Measurements from ENCODE around the gene GPR137B.

GPR137B gene

GRCh38 chr1:236163463-236164153 is 21.3 kb downstream of the GPR137B start:
- TF ChIP-seq CTCF (IDR thresholded peaks at IDR 0.05; ENCODE audit: insufficient read depth, low read length, poor library complexity, severe bottlenecking) = no peak
- DNase-seq (ENCODE audit: extremely low read depth, insufficient read length) = no peak
- Histone ChIP-seq H3K4me3 (replicated peaks; ENCODE audit: low read depth, low read length) (no peak overlapping the region), H3K36me3 (ENCODE audit: control insufficient read depth, insufficient read depth, low read length) (peaks cover 2% of the 10 kb centered on the region), H3K27me3 (replicated peaks; ENCODE audit: control insufficient read depth, insufficient read depth, low read length) (no peaks in the 10 kb centered on the region)

GRCh38 chr1:236164273-236164672 is 21.9 kb downstream of the GPR137B start:
- Histone ChIP-seq H3K27me3 (replicated peaks; ENCODE audit: control insufficient read depth, insufficient read depth, low read length) (no peaks in the 10 kb centered on the region), H3K4me3 (replicated peaks; ENCODE audit: low read depth, low read length) (no peak overlapping the region), H3K36me3 (ENCODE audit: control insufficient read depth, insufficient read depth, low read length) (peaks cover 7% of the 10 kb centered on the region)
- no peak for DNase-seq (ENCODE audit: extremely low read depth, insufficient read length)
- no peak for TF ChIP-seq CTCF (IDR thresholded peaks at IDR 0.05; ENCODE audit: insufficient read depth, low read length, poor library complexity, severe bottlenecking)

GRCh38 chr1:236165238-236165981 is 23.1 kb downstream of the GPR137B start:
- no peak for DNase-seq (ENCODE audit: extremely low read depth, insufficient read length)
- Histone ChIP-seq H3K27me3 (replicated peaks; ENCODE audit: control insufficient read depth, insufficient read depth, low read length) (no peaks in the 10 kb centered on the region), H3K4me3 (replicated peaks; ENCODE audit: low read depth, low read length) (no peak overlapping the region), H3K36me3 (ENCODE audit: control insufficient read depth, insufficient read depth, low read length) (peaks cover 10% of the 10 kb centered on the region)
- TF ChIP-seq CTCF (IDR thresholded peaks at IDR 0.05; ENCODE audit: insufficient read depth, low read length, poor library complexity, severe bottlenecking) = no peak

GRCh38 chr1:236166041-236166440 is 23.7 kb downstream of the GPR137B start:
- no peak overlapping the region for H3K4me3 ChIP-seq (replicated peaks; ENCODE audit: low read depth, low read length)
- H3K36me3 ChIP-seq (ENCODE audit: control insufficient read depth, insufficient read depth, low read length) = peaks cover 10% of the 10 kb centered on the region
- H3K27me3 ChIP-seq (replicated peaks; ENCODE audit: control insufficient read depth, insufficient read depth, low read length) = no peaks in the 10 kb centered on the region
- no peak for TF ChIP-seq CTCF (IDR thresholded peaks at IDR 0.05; ENCODE audit: insufficient read depth, low read length, poor library complexity, severe bottlenecking)
- DNase-seq (ENCODE audit: extremely low read depth, insufficient read length) = no peak

- no peak for DNase-seq (ENCODE audit: extremely low read depth, insufficient read length)
- peaks cover 10% of the 10 kb centered on the region for H3K36me3 ChIP-seq (ENCODE audit: control insufficient read depth, insufficient read depth, low read length)
- no peaks in the 10 kb centered on the region for H3K27me3 ChIP-seq (replicated peaks; ENCODE audit: control insufficient read depth, insufficient read depth, low read length)
- no peak overlapping the region for H3K4me3 ChIP-seq (replicated peaks; ENCODE audit: low read depth, low read length)
- no peak for TF ChIP-seq CTCF (IDR thresholded peaks at IDR 0.05; ENCODE audit: insufficient read depth, low read length, poor library complexity, severe bottlenecking)
Observed at GRCh38 chr1:236167154-236167553, 24.8 kb downstream of the GPR137B start.
